K562 (cell line): Measurements from ENCODE around the gene ZNF133. TPM values are rescaled to one million over a fixed set of nuclear protein-coding genes. Genes with fewer than 3 reads are reported as not detected.
A peak's percentile ranks its signal among the peaks of the same experiment; 100 is the strongest.

Experiments
- ATAC-seq: fragments of 200-7000 bp; cut with Tn5 transposase; 3 replicates; pipeline ENCODE4 v1.9.1; 2020; ENCODE audit warnings: moderate library complexity
- BruUV-seq: library from RNA; stranded (reverse); fragments of 400-500 nt; replicated peaks from 2 replicates; lab custom pipeline; 2021; lab: Mats Ljungman, UMichigan
- CTCF ChIA-PET: fragments of 300-600 bp; formaldehyde crosslinking; extraction: SDS; loops from one replicate; lab custom pipeline; 2021; ENCODE audit warnings: low intra/inter-chr PET ratio; lab: Yijun Ruan, JAX
- POLR2A ChIA-PET: fragments of 300-600, 350-650 bp; sonication (Branson Sonifier 250); formaldehyde crosslinking; extraction: SDS; loops from one replicate; lab custom pipeline; 2021; ENCODE audit warnings: antibody characterized with exemption, inconsistent platforms; lab: Yijun Ruan, JAX
- DNase-seq, 4 experiments: peaks; one replicate each; pipeline versions ENCODE4 v3.0.0 to v3.0.0-alpha.2; 2011 to 2018; ENCODE audit warnings: low spot score in 3 of 4, mixed read lengths in 3 of 4; ENCODE audit errors: extremely low read depth in 1 of 4
- FAIRE-seq: peaks from 2 replicates; lab custom pipeline; 2011; peaks lifted over from hg19 to GRCh38; lab: Jason Lieb, UNC
- H2AFZ ChIP-seq: 2 replicates; pipeline ENCODE4 v1.6.0; 2011; ENCODE audit warnings: low read depth, low read length, control low read depth, inconsistent platforms
- H3K27ac ChIP-seq: fragments of 200-600 bp; 3 replicates; pipeline ENCODE4 v1.8.0; 2011; ENCODE audit warnings: low read depth, mild to moderate bottlenecking, control low read depth, inconsistent platforms, low read length, moderate library complexity, mixed read lengths; ENCODE audit errors: extremely low read depth
- H3K27me3 ChIP-seq, 2 experiments: fragments of 300-600 bp in 1 of 2; 2 replicates in 1 of 2; 3 replicates in 1 of 2; pipeline versions ENCODE4 v1.6.0 to v1.8.0; 2011; ENCODE audit warnings: inconsistent platforms in 2 of 2, low read length in 2 of 2, mild to moderate bottlenecking in 1 of 2, mixed read lengths in 1 of 2, moderate library complexity in 1 of 2; ENCODE audit not compliant: control insufficient read depth in 2 of 2, insufficient read depth in 2 of 2
- H3K36me3 ChIP-seq: fragments of 300-600 bp; 3 replicates; pipeline ENCODE4 v1.8.0; 2011; ENCODE audit warnings: mild to moderate bottlenecking, low read length, inconsistent platforms; ENCODE audit not compliant: control insufficient read depth, insufficient read depth
- H3K4me1 ChIP-seq, 2 experiments: fragments of 200-600 bp in 1 of 2; replicated peaks in 1 of 2; 2 replicates in 1 of 2; 3 replicates in 1 of 2; pipeline versions ENCODE4 v1.5.1 to v1.8.0; 2011; ENCODE audit warnings: inconsistent platforms in 2 of 2, low read length in 2 of 2, mild to moderate bottlenecking in 1 of 2, mixed read lengths in 1 of 2, moderate library complexity in 1 of 2; ENCODE audit not compliant: control insufficient read depth in 2 of 2, insufficient read depth in 2 of 2
- H3K4me2 ChIP-seq: 2 replicates; pipeline ENCODE4 v1.6.1; 2011; ENCODE audit warnings: low read length, control low read depth, inconsistent platforms, mixed read lengths; ENCODE audit not compliant: insufficient read depth
- H3K4me3 ChIP-seq: fragments of 200-600 bp; sonication (generic), shearing (Covaris generic); 2 replicates; pipeline ENCODE4 v1.5.1; 2016; ENCODE audit warnings: control low read depth, inconsistent platforms
- H3K79me2 ChIP-seq: fragments of 200-600 bp; 3 replicates; pipeline ENCODE4 v1.8.0; 2011; ENCODE audit warnings: low read length, inconsistent platforms; ENCODE audit not compliant: control insufficient read depth, insufficient read depth
- H3K9ac ChIP-seq, 2 experiments: 2 replicates each; pipeline versions ENCODE4 v1.6.0 to v1.6.1; 2011; ENCODE audit warnings: low read depth in 2 of 2, low read length in 2 of 2, control low read depth in 1 of 2, inconsistent platforms in 1 of 2, mild to moderate bottlenecking in 1 of 2, mixed read lengths in 1 of 2; ENCODE audit not compliant: insufficient read depth in 1 of 2
- H3K9me1 ChIP-seq: one replicate; pipeline ENCODE4 v1.6.0; 2011; ENCODE audit warnings: inconsistent platforms, mild to moderate bottlenecking, low read length, moderate library complexity; ENCODE audit not compliant: control insufficient read depth, insufficient read depth
- H3K9me3 ChIP-seq: replicated peaks from 2 replicates; pipeline ENCODE4 v1.5.1; 2011; ENCODE audit warnings: low read depth, low read length, inconsistent platforms; ENCODE audit not compliant: control insufficient read depth, insufficient read depth
- H4K20me1 ChIP-seq: replicated peaks from 2 replicates; pipeline ENCODE4 v1.6.1; 2011; ENCODE audit warnings: low read length, inconsistent platforms, mixed read lengths; ENCODE audit not compliant: control insufficient read depth, insufficient read depth
- HDGF ChIP-seq: fragments of 450-650 bp; IDR thresholded peaks from 2 replicates; pipeline ENCODE4 v1.6.1; 2016
- JUN ChIP-seq, 2 experiments: sonication (generic) in 1 of 2; formaldehyde crosslinking in 1 of 2; IDR thresholded peaks; 2 replicates each; pipeline versions ENCODE4 v1.6.1 to v1.8.0; 2012 to 2022; ENCODE audit warnings: borderline replicate concordance in 2 of 2, mild to moderate bottlenecking in 2 of 2, improper control_type of control experiment in 1 of 2, low read depth in 1 of 2, low read length in 1 of 2, missing genetic modification reagents in 1 of 2
- KDM2B ChIP-seq: fragments of 250-450 bp; sonication (Bioruptor Pico); IDR thresholded peaks from 2 replicates; pipeline ENCODE4 v1.8.0; 2021; ENCODE audit warnings: mild to moderate bottlenecking, moderate library complexity
- MAFG ChIP-seq: fragments of 450-650 bp; conservative IDR thresholded peaks from 2 replicates; pipeline ENCODE4 v1.6.1; 2016; ENCODE audit warnings: missing genetic modification characterization, missing compliant biosample characterization
- MCM3 ChIP-seq: fragments of 450-650 bp; IDR thresholded peaks from 2 replicates; pipeline ENCODE4 v1.6.1; 2016
- POLR2G ChIP-seq: fragments of 200-400 bp; formaldehyde crosslinking; IDR thresholded peaks from 2 replicates; pipeline ENCODE4 v1.6.1; 2017; ENCODE audit warnings: low read depth, mild to moderate bottlenecking, antibody characterized with exemption, low read length, moderate library complexity
- RAD21 ChIP-seq, 2 experiments: fragments of 250-450 bp in 1 of 2; fragments of 450-650 bp in 1 of 2; sonication (Bioruptor Pico) in 1 of 2; formaldehyde crosslinking in 1 of 2; IDR thresholded peaks in 1 of 2; conservative IDR thresholded peaks in 1 of 2; 2 replicates each; pipeline versions ENCODE4 v1.4.0 to v1.8.0; 2020 to 2022; ENCODE audit warnings: mild to moderate bottlenecking in 2 of 2, moderate library complexity in 1 of 2
- SMAD1 ChIP-seq: fragments of 150-350 bp; IDR thresholded peaks from 2 replicates; pipeline ENCODE4 v1.6.1; 2014; ENCODE audit warnings: low read length, low read depth; ENCODE audit not compliant: partially characterized antibody
- SMARCA4 ChIP-seq: fragments of 450-650 bp; IDR thresholded peaks from 2 replicates; pipeline ENCODE4 v1.6.1; 2016
- SPI1 ChIP-seq: IDR thresholded peaks from 2 replicates; pipeline ENCODE4 v1.6.1; 2011; ENCODE audit warnings: low read depth, low read length, control low read depth, borderline replicate concordance
- YBX1 ChIP-seq: fragments of 450-650 bp; IDR thresholded peaks from 2 replicates; pipeline ENCODE4 v1.7.1; 2016; ENCODE audit warnings: mild to moderate bottlenecking
- ZEB2 ChIP-seq: fragments of 450-650 bp; IDR thresholded peaks from 2 replicates; pipeline ENCODE4 v1.6.1; 2016
- ZNF316 ChIP-seq: fragments of 450-650 bp; IDR thresholded peaks from 2 replicates; pipeline ENCODE4 v1.6.1; 2016
- ZNF408 ChIP-seq: fragments of 250-450 bp; sonication (Bioruptor Pico); IDR thresholded peaks from 2 replicates; pipeline ENCODE4 v1.4.0; 2020; ENCODE audit warnings: low read depth, mild to moderate bottlenecking, moderate library complexity
- ZNF717 ChIP-seq: fragments of 250-450 bp; sonication (Bioruptor Pico); IDR thresholded peaks from 2 replicates; pipeline ENCODE4 v1.5.0; 2021
- WGBS: fragments of 100-300 bp; shearing (Covaris generic); methylation state at CpG from one replicate; pipeline ENCODE4 v1.1.6; 2016; ENCODE audit warnings: low coverage, mixed read lengths; ENCODE audit not compliant: insufficient coverage; ENCODE audit errors: missing lambda C conversion rate; 5-methylcytosine and 5-hydroxymethylcytosine counted together
- in situ Hi-C: fragments of 300-500 bp; cut with MboI; formaldehyde crosslinking; loops from 4 replicates; pipeline ENCODE4 v1.15.0; 2018; ENCODE audit warnings: inconsistent platforms, mixed read lengths
- intact Hi-C: fragments of 100-400 bp; cut with micrococcal nuclease; formaldehyde crosslinking; loops from 2 replicates; pipeline ENCODE4 v1.14.2; 2022
- polyA plus RNA-seq, 8 experiments: library from polyadenylated mRNA; depleted of rRNA in 4 of 8; stranded (reverse) in 5 of 8; unstranded in 3 of 8; fragments of >200 nt; fragmentation: Nextera tagmentation in 2 of 8; fragmentation: Illumina TruSeq in 1 of 8; extraction: Ambion mirVana in 2 of 8; extraction: Trizol in 1 of 8; gene quantifications; 2 replicates each; pipeline versions ENCODE4 v1.2.1 to v1.2.3, GENCODE V29; 2011 to 2014; ENCODE audit warnings: inconsistent platforms in 1 of 8, missing spikeins in 1 of 8
- total RNA-seq, 7 experiments: library from RNA; depleted of rRNA in 6 of 7; stranded (reverse); fragments of >200 nt in 6 of 7; fragmentation: Illumina TruSeq in 2 of 7; extraction: Trizol in 2 of 7; gene quantifications; 2 replicates each; pipeline versions ENCODE4 v1.2.1 to v1.2.3, GENCODE V29; 2011 to 2021; ENCODE audit warnings: low replicate concordance in 1 of 7
- TF ChIP-seq, protein P1 (sequence below): fragments of 250-450 bp; sonication (Bioruptor Pico); IDR thresholded peaks from 2 replicates; pipeline ENCODE4 v1.4.0; 2020
- TF ChIP-seq, protein P2 (sequence below): sonication (generic); formaldehyde crosslinking; IDR thresholded peaks from 2 replicates; pipeline ENCODE4 v1.8.0; 2022; ENCODE audit warnings: mild to moderate bottlenecking, missing genetic modification reagents
- TF ChIP-seq, protein P3 (sequence below): IDR thresholded peaks from 2 replicates; pipeline ENCODE4 v1.6.1; 2012; ENCODE audit warnings: low read depth, low read length, improper control_type of control experiment, borderline replicate concordance
- TF ChIP-seq, protein P4 (sequence below): fragments of 250-450 bp; sonication (Bioruptor Pico); IDR thresholded peaks from 2 replicates; pipeline ENCODE4 v1.4.0; 2020; ENCODE audit warnings: mild to moderate bottlenecking, moderate library complexity, borderline replicate concordance

Gene ZNF133
- total and polyA plus RNA-seq, 9 of the 15 experiments (the other 6 are each of a cell fraction or from before 2014, with no cell fraction given): 1.1 to 6.5 (median 3.8) TPM

DNA sequence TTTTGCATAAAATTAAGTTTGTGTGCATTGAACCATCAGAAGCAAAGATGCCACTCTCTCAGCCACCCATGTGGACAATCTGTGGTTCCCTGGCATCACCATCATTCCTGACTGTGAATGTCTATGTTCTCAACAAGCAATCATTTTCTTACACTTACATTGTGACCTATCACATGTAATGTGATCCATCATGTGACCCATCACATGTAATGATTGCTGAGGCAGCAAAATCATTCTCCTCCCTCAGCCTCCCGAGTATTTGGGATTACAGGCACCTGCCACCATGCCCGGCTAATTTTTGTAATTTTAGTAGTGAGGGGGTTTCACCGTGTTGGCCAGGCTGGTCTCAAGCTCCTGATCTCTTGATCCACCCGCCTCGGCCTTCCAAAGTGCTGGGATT is 22.0 kb upstream of the ZNF133 start:
- no peak for ATAC-seq
- intact Hi-C loops: no loop called here
- TF ChIP-seq, protein P1, sequence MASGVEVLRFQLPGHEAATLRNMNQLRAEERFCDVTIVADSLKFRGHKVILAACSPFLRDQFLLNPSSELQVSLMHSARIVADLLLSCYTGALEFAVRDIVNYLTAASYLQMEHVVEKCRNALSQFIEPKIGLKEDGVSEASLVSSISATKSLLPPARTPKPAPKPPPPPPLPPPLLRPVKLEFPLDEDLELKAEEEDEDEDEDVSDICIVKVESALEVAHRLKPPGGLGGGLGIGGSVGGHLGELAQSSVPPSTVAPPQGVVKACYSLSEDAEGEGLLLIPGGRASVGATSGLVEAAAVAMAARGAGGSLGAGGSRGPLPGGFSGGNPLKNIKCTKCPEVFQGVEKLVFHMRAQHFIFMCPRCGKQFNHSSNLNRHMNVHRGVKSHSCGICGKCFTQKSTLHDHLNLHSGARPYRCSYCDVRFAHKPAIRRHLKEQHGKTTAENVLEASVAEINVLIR: no peak
- TF ChIP-seq, protein P2, sequence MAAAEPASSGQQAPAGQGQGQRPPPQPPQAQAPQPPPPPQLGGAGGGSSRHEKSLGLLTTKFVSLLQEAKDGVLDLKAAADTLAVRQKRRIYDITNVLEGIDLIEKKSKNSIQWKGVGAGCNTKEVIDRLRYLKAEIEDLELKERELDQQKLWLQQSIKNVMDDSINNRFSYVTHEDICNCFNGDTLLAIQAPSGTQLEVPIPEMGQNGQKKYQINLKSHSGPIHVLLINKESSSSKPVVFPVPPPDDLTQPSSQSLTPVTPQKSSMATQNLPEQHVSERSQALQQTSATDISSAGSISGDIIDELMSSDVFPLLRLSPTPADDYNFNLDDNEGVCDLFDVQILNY: no peak
- no peak for TF ChIP-seq ZEB2
- TF ChIP-seq YBX1: no peak
- TF ChIP-seq, protein P3, sequence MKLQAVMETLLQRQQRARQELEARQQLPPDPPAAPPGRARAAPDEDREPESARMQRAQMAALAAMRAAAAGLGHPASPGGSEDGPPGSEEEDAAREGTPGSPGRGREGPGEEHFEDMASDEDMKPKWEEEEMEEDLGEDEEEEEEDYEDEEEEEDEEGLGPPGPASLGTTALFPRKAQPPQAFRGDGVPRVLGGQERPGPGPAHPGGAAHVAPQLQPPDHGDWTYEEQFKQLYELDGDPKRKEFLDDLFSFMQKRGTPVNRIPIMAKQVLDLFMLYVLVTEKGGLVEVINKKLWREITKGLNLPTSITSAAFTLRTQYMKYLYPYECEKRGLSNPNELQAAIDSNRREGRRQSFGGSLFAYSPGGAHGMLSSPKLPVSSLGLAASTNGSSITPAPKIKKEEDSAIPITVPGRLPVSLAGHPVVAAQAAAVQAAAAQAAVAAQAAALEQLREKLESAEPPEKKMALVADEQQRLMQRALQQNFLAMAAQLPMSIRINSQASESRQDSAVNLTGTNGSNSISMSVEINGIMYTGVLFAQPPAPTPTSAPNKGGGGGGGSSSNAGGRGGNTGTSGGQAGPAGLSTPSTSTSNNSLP: no peak
- TF ChIP-seq MAFG (tag): peak; percentile 73
- no peak for TF ChIP-seq SPI1
- no peak for TF ChIP-seq SMARCA4
- no peak for TF ChIP-seq MCM3
- TF ChIP-seq POLR2G: no peak
- TF ChIP-seq KDM2B (CRISPR knock-in tag): no peak
- TF ChIP-seq SMAD1: no peak
- TF ChIP-seq JUN (IDR thresholded peaks at IDR 0.05; ENCODE audit: borderline replicate concordance, low read depth, low read length): no peak
- TF ChIP-seq JUN (CRISPR knock-in tag; IDR thresholded peaks at IDR 0.05; ENCODE audit: borderline replicate concordance): no peak
- TF ChIP-seq ZNF717 (CRISPR knock-in tag): no peak
- no peak for TF ChIP-seq ZNF408 (CRISPR knock-in tag)
- TF ChIP-seq HDGF: no peak
- no peak for TF ChIP-seq RAD21 (CRISPR knock-in tag; conservative IDR thresholded peaks at IDR 0.05 in 1 of 2, IDR thresholded peaks at IDR 0.05 in 1 of 2)
- TF ChIP-seq, protein P4, sequence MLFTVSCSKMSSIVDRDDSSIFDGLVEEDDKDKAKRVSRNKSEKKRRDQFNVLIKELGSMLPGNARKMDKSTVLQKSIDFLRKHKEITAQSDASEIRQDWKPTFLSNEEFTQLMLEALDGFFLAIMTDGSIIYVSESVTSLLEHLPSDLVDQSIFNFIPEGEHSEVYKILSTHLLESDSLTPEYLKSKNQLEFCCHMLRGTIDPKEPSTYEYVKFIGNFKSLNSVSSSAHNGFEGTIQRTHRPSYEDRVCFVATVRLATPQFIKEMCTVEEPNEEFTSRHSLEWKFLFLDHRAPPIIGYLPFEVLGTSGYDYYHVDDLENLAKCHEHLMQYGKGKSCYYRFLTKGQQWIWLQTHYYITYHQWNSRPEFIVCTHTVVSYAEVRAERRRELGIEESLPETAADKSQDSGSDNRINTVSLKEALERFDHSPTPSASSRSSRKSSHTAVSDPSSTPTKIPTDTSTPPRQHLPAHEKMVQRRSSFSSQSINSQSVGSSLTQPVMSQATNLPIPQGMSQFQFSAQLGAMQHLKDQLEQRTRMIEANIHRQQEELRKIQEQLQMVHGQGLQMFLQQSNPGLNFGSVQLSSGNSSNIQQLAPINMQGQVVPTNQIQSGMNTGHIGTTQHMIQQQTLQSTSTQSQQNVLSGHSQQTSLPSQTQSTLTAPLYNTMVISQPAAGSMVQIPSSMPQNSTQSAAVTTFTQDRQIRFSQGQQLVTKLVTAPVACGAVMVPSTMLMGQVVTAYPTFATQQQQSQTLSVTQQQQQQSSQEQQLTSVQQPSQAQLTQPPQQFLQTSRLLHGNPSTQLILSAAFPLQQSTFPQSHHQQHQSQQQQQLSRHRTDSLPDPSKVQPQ (CRISPR knock-in tag): no peak
- TF ChIP-seq ZNF316: peak; percentile 76

More for the DNA sequence above, 22.0 kb upstream of the ZNF133 start:
- Histone ChIP-seq H3K9me1 (no peaks in the 10 kb centered on the region), H3K4me3 (no peak overlapping the region), H3K9ac (no peak overlapping the region), H3K36me3 (no peaks in the 10 kb centered on the region), H4K20me1 (no peaks in the 10 kb centered on the region), H3K27ac (no peak overlapping the region), H3K4me2 (no peak overlapping the region), H2AFZ (no peak overlapping the region), H3K9me3 (no peaks in the 10 kb centered on the region), H3K27me3 (peaks cover 0 to 12% of the 10 kb centered on the region in 2 experiments; a peak in 4 of 5 replicates), H3K4me1 (no peaks in the 10 kb centered on the region), H3K79me2 (no peaks in the 10 kb centered on the region)
- POLR2A ChIA-PET: no interaction called here
- WGBS: 0% methylated on average over 2 of the region's 5 CpGs
- BruUV-seq: no TSS peak
- DNase-seq (no peak), FAIRE-seq (no peak)
- in situ Hi-C loops: no loop called here
- CTCF ChIA-PET: no interaction called here
